ENCODE results near the gene NIM1K. TPM values are rescaled to one million over a fixed set of nuclear protein-coding genes. Genes with fewer than 3 reads are reported as not detected.

NIM1K gene
- polyA plus RNA-seq, 1 of the 3 experiments (the other 2 are of a cell fraction): 0.16 TPM

DNA sequence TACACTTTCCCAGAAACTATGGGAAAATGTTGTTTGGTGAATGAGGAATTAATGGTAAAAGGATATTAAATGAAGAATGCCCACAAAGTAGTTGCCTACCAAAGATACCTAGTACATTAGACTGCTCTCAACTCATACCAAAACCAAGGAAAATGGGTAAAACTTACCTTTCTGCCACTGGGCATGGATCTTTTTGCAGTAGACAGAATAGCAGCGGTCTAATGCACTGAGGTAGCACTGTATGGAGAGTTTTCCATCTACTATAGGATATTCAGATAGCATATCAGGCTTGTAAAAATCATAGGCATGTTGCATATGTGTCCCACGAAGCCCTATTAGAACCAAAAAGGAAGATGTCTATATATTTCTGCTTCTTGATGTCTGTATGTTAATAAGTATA, 104.8 kb downstream of the NIM1K start:
- Histone ChIP-seq H3F3A (replicated peaks; ENCODE audit: insufficient read depth) (no peaks in the 10 kb centered on the region), H3K4me2 (no peak overlapping the region), H2AFZ (ENCODE audit: low read depth) (no peak overlapping the region), H3K4me3 (ENCODE audit: low read depth in 2 of 2, low read length in 1 of 2) (no peak overlapping the region), H3K9me3 (no peaks in the 10 kb centered on the region), H4K20me1 (ENCODE audit: insufficient read depth) (0 out of 2 replicates have a peak, but pooled peaks cover 3% of the 10 kb centered on the region), H3K9me2 (no peaks in the 10 kb centered on the region), H3K9ac (no peak overlapping the region), H3K27ac (ENCODE audit: low read depth in 2 of 2, low read length in 1 of 2) (no peak overlapping the region), H3K79me2 (ENCODE audit: insufficient read depth) (peaks cover 13% of the 10 kb centered on the region; the same call in 1 of the 2 replicates), H3K36me3 (replicated peaks in 1 of 2; ENCODE audit: control insufficient read depth in 1 of 2, insufficient read depth in 2 of 2, low read length in 1 of 2) (peaks cover 51 to 54% of the 10 kb centered on the region in 2 experiments), H3K27me3 (ENCODE audit: insufficient read depth) (no peaks in the 10 kb centered on the region), H3K4me1 (ENCODE audit: control insufficient read depth in 1 of 2, insufficient read depth in 2 of 2, low read depth in 1 of 2, low read length in 1 of 2) (peaks cover 0 to 6% of the 10 kb centered on the region in 2 experiments; a peak in 2 of 4 replicates)
- DNase-seq: no peak
- ChIA-PET POLR2A (no interaction called here), CTCF (no interaction called here)
- no peak for TF ChIP-seq CHD2 (IDR thresholded peaks at IDR 0.05; ENCODE audit: low read length, partially characterized antibody)
- TF ChIP-seq USF2 (IDR thresholded peaks at IDR 0.05; ENCODE audit: borderline replicate concordance, low read depth, low read length): no peak
- TF ChIP-seq, protein P1, sequence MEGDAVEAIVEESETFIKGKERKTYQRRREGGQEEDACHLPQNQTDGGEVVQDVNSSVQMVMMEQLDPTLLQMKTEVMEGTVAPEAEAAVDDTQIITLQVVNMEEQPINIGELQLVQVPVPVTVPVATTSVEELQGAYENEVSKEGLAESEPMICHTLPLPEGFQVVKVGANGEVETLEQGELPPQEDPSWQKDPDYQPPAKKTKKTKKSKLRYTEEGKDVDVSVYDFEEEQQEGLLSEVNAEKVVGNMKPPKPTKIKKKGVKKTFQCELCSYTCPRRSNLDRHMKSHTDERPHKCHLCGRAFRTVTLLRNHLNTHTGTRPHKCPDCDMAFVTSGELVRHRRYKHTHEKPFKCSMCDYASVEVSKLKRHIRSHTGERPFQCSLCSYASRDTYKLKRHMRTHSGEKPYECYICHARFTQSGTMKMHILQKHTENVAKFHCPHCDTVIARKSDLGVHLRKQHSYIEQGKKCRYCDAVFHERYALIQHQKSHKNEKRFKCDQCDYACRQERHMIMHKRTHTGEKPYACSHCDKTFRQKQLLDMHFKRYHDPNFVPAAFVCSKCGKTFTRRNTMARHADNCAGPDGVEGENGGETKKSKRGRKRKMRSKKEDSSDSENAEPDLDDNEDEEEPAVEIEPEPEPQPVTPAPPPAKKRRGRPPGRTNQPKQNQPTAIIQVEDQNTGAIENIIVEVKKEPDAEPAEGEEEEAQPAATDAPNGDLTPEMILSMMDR (IDR thresholded peaks at IDR 0.05): no peak
- no peak for TF ChIP-seq TEAD4 (IDR thresholded peaks at IDR 0.05; ENCODE audit: borderline replicate concordance, insufficient read depth)
- TF ChIP-seq RXRA (IDR thresholded peaks at IDR 0.05; ENCODE audit: borderline replicate concordance, low read depth): no peak
- TF ChIP-seq EP300 (IDR thresholded peaks at IDR 0.05; ENCODE audit: borderline replicate concordance in 1 of 2, low read depth in 1 of 2, low read length in 1 of 2): no peak
- TF ChIP-seq YY1 (IDR thresholded peaks at IDR 0.05; ENCODE audit: low read depth): no peak
- no peak for TF ChIP-seq POLR2AphosphoS5 (IDR thresholded peaks at IDR 0.05; ENCODE audit: low read depth, low read length)
- no peak for TF ChIP-seq FOSL2 (IDR thresholded peaks at IDR 0.05; ENCODE audit: borderline replicate concordance, low read depth)
- TF ChIP-seq RAD21 (IDR thresholded peaks at IDR 0.05; ENCODE audit: low read length): no peak
- no peak for TF ChIP-seq FOXJ3 (CRISPR knock-in tag; IDR thresholded peaks at IDR 0.05)
- TF ChIP-seq NFIC (IDR thresholded peaks at IDR 0.05; ENCODE audit: borderline replicate concordance): no peak
- TF ChIP-seq ELF1 (IDR thresholded peaks at IDR 0.05): no peak
- 77% methylated on average over 2 of the region's 2 CpGs for WGBS (ENCODE audit: low lambda C conversion rate)

GRCh38 chr5:43298443-43298842, 106.4 kb downstream of the NIM1K start:
- CTCF ChIA-PET: no interaction called here
- POLR2A ChIA-PET: interaction anchor here (1.7 kb wide), 1 partner anchor 15 kb away, joined by 5 read pairs; the partner anchor contains the start of gene HMGCS1
- H3K79me2 ChIP-seq (ENCODE audit: insufficient read depth): peaks cover 29% of the 10 kb centered on the region; the same call in 1 of the 2 replicates

More at GRCh38 chr5:43298443-43298842, 106.4 kb downstream of the NIM1K start:
- Histone ChIP-seq H3K27ac (ENCODE audit: low read depth in 2 of 2, low read length in 1 of 2) (peak overlapping the region in 1 of 2 experiments; percentile 92; a peak in 2 of 4 replicates), H3K9ac (no peak overlapping the region), H4K20me1 (ENCODE audit: insufficient read depth) (0 out of 2 replicates have a peak, but pooled peaks cover 3% of the 10 kb centered on the region), H3K9me3 (no peaks in the 10 kb centered on the region), H3K27me3 (ENCODE audit: insufficient read depth) (no peaks in the 10 kb centered on the region), H2AFZ (ENCODE audit: low read depth) (no peak overlapping the region), H3K4me2 (no peak overlapping the region), H3F3A (replicated peaks; ENCODE audit: insufficient read depth) (no peaks in the 10 kb centered on the region), H3K36me3 (replicated peaks in 1 of 2; ENCODE audit: control insufficient read depth in 1 of 2, insufficient read depth in 2 of 2, low read length in 1 of 2) (peaks cover 40 to 45% of the 10 kb centered on the region in 2 experiments), H3K4me1 (ENCODE audit: control insufficient read depth in 1 of 2, insufficient read depth in 2 of 2, low read depth in 1 of 2, low read length in 1 of 2) (peaks cover 0 to 7% of the 10 kb centered on the region in 2 experiments; a peak in 2 of 4 replicates), H3K9me2 (no peaks in the 10 kb centered on the region), H3K4me3 (ENCODE audit: low read depth in 2 of 2, low read length in 1 of 2) (no peak overlapping the region)
- 61% methylated on average over 5 of the region's 5 CpGs for WGBS (ENCODE audit: low lambda C conversion rate)
- TF ChIP-seq RCOR1 (IDR thresholded peaks at IDR 0.05; ENCODE audit: low read length) (peak; percentile 74; the same call in 1 of the 2 replicates), EP300 (IDR thresholded peaks at IDR 0.05; ENCODE audit: borderline replicate concordance in 1 of 2, low read depth in 1 of 2, low read length in 1 of 2) (peak in 1 of 2 experiments; percentile 63; a peak in 2 of 4 replicates), GATA2 (CRISPR knock-in tag; IDR thresholded peaks at IDR 0.05) (peak; percentile 64), TEAD4 (IDR thresholded peaks at IDR 0.05; ENCODE audit: borderline replicate concordance, insufficient read depth) (no peak), CHD2 (IDR thresholded peaks at IDR 0.05; ENCODE audit: low read length, partially characterized antibody) (peak; percentile 40), SMC3 (IDR thresholded peaks at IDR 0.05; ENCODE audit: low read depth, low read length) (no peak)
- TF ChIP-seq, protein P2, sequence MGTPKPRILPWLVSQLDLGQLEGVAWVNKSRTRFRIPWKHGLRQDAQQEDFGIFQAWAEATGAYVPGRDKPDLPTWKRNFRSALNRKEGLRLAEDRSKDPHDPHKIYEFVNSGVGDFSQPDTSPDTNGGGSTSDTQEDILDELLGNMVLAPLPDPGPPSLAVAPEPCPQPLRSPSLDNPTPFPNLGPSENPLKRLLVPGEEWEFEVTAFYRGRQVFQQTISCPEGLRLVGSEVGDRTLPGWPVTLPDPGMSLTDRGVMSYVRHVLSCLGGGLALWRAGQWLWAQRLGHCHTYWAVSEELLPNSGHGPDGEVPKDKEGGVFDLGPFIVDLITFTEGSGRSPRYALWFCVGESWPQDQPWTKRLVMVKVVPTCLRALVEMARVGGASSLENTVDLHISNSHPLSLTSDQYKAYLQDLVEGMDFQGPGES (IDR thresholded peaks at IDR 0.05; ENCODE audit: low read depth, low read length): no peak
- DNase-seq: peak; percentile 38
